ENCODE measurements around the gene GSC2.
A peak's percentile ranks its signal among the peaks of the same experiment; 100 is the strongest.

GSC2 gene

GRCh38 chr22:19121631-19122142 is 28.4 kb downstream of the GSC2 start:
- Histone ChIP-seq H3K9ac (ENCODE audit: low read length) (peak overlapping the region; percentile 99), H2BK15ac (replicated peaks; ENCODE audit: low read depth) (no peak overlapping the region), H3K18ac (ENCODE audit: low read length) (peak overlapping the region; percentile 93), H3K27me3 (ENCODE audit: insufficient read depth, low read length, poor library complexity) (no peaks in the 10 kb centered on the region), H3K36me3 (ENCODE audit: control insufficient read depth, insufficient read depth, low read length) (no peaks in the 10 kb centered on the region), H3K27ac (ENCODE audit: low read depth, low read length) (peak overlapping the region; percentile 71), H2AK5ac (ENCODE audit: low read length) (no peak overlapping the region), H3K56ac (ENCODE audit: low read length) (peak overlapping the region; percentile 100), H4K8ac (ENCODE audit: low read depth, low read length) (no peak overlapping the region), H4K5ac (ENCODE audit: low read length) (no peak overlapping the region), H3K4me2 (ENCODE audit: low read length) (peak overlapping the region; percentile 87), H3K79me1 (ENCODE audit: low read length) (peaks cover 35% of the 10 kb centered on the region), H3K23ac (ENCODE audit: low read length) (peak overlapping the region; percentile 97), H3K4ac (ENCODE audit: low read depth, low read length) (peak overlapping the region; percentile 20), H3K4me1 (ENCODE audit: control insufficient read depth, low read depth, low read length) (peaks cover 6% of the 10 kb centered on the region), H2BK120ac (ENCODE audit: low read depth, low read length) (no peak overlapping the region), H3K4me3 (ENCODE audit: low read length) (peak overlapping the region; percentile 95), H2BK5ac (ENCODE audit: low read length) (no peak overlapping the region), H3K79me2 (ENCODE audit: control insufficient read depth, insufficient read depth, low read length) (peaks cover 47% of the 10 kb centered on the region)
- WGBS (ENCODE audit: extremely low coverage, insufficient coverage, low lambda C conversion rate), result no CpG with 5 or more reads among the region's 47 CpGs
- peak; percentile 59 for DNase-seq

GRCh38 chr22:19120829-19121630 is 29.1 kb downstream of the GSC2 start:
- peak; percentile 88 for DNase-seq
- Histone ChIP-seq H2BK120ac (ENCODE audit: low read depth, low read length) (no peak overlapping the region), H3K36me3 (ENCODE audit: control insufficient read depth, insufficient read depth, low read length) (no peaks in the 10 kb centered on the region), H3K79me1 (ENCODE audit: low read length) (peaks cover 35% of the 10 kb centered on the region), H3K27me3 (ENCODE audit: insufficient read depth, low read length, poor library complexity) (no peaks in the 10 kb centered on the region), H3K4ac (ENCODE audit: low read depth, low read length) (no peak overlapping the region), H3K79me2 (ENCODE audit: control insufficient read depth, insufficient read depth, low read length) (peaks cover 53% of the 10 kb centered on the region), H2BK15ac (replicated peaks; ENCODE audit: low read depth) (no peak overlapping the region), H2AK5ac (ENCODE audit: low read length) (no peak overlapping the region), H2BK5ac (ENCODE audit: low read length) (no peak overlapping the region), H3K4me2 (ENCODE audit: low read length) (peak overlapping the region; percentile 87), H4K8ac (ENCODE audit: low read depth, low read length) (no peak overlapping the region), H3K4me1 (ENCODE audit: control insufficient read depth, low read depth, low read length) (peaks cover 6% of the 10 kb centered on the region), H3K27ac (ENCODE audit: low read depth, low read length) (no peak overlapping the region), H3K23ac (ENCODE audit: low read length) (no peak overlapping the region), H3K4me3 (ENCODE audit: low read length) (peak overlapping the region; percentile 95), H3K56ac (ENCODE audit: low read length) (peak overlapping the region; percentile 100), H3K18ac (ENCODE audit: low read length) (no peak overlapping the region), H3K9ac (ENCODE audit: low read length) (peak overlapping the region; percentile 99), H4K5ac (ENCODE audit: low read length) (no peak overlapping the region)
- no CpG with 5 or more reads among the region's 23 CpGs for WGBS (ENCODE audit: extremely low coverage, insufficient coverage, low lambda C conversion rate)

GRCh38 chr22:19119949-19120348 is 30.1 kb downstream of the GSC2 start:
- H3K4me1 ChIP-seq (ENCODE audit: control insufficient read depth, low read depth, low read length), result peaks cover 6% of the 10 kb centered on the region
- H3K23ac ChIP-seq (ENCODE audit: low read length), result peak overlapping the region; percentile 81
- H3K36me3 ChIP-seq (ENCODE audit: control insufficient read depth, insufficient read depth, low read length), result no peaks in the 10 kb centered on the region
- peaks cover 64% of the 10 kb centered on the region for H3K79me2 ChIP-seq (ENCODE audit: control insufficient read depth, insufficient read depth, low read length)
- H3K4me3 ChIP-seq (ENCODE audit: low read length), result no peak overlapping the region
- no peaks in the 10 kb centered on the region for H3K27me3 ChIP-seq (ENCODE audit: insufficient read depth, low read length, poor library complexity)
- no peak overlapping the region for H4K5ac ChIP-seq (ENCODE audit: low read length)
- H2BK5ac ChIP-seq (ENCODE audit: low read length), result no peak overlapping the region
- H3K9ac ChIP-seq (ENCODE audit: low read length), result peak overlapping the region; percentile 0
- H3K4me2 ChIP-seq (ENCODE audit: low read length), result no peak overlapping the region
- H2BK15ac ChIP-seq (replicated peaks; ENCODE audit: low read depth), result no peak overlapping the region
- H2AK5ac ChIP-seq (ENCODE audit: low read length), result no peak overlapping the region
- no CpG with 5 or more reads among the region's 8 CpGs for WGBS (ENCODE audit: extremely low coverage, insufficient coverage, low lambda C conversion rate)
- H4K8ac ChIP-seq (ENCODE audit: low read depth, low read length), result no peak overlapping the region
- H3K27ac ChIP-seq (ENCODE audit: low read depth, low read length), result no peak overlapping the region
- H3K56ac ChIP-seq (ENCODE audit: low read length), result no peak overlapping the region
- H3K79me1 ChIP-seq (ENCODE audit: low read length), result peaks cover 44% of the 10 kb centered on the region
- H3K4ac ChIP-seq (ENCODE audit: low read depth, low read length), result no peak overlapping the region
- no peak overlapping the region for H2BK120ac ChIP-seq (ENCODE audit: low read depth, low read length)
- no peak for DNase-seq
- H3K18ac ChIP-seq (ENCODE audit: low read length), result no peak overlapping the region

GRCh38 chr22:19118329-19118880 is 31.7 kb downstream of the GSC2 start:
- DNase-seq, result no peak
- H3K4ac ChIP-seq (ENCODE audit: low read depth, low read length), result no peak overlapping the region
- H3K4me1 ChIP-seq (ENCODE audit: control insufficient read depth, low read depth, low read length), result peaks cover 6% of the 10 kb centered on the region
- H3K4me2 ChIP-seq (ENCODE audit: low read length), result no peak overlapping the region
- H3K23ac ChIP-seq (ENCODE audit: low read length), result no peak overlapping the region
- no peak overlapping the region for H2BK15ac ChIP-seq (replicated peaks; ENCODE audit: low read depth)
- no peak overlapping the region for H3K56ac ChIP-seq (ENCODE audit: low read length)
- H3K18ac ChIP-seq (ENCODE audit: low read length), result no peak overlapping the region
- peaks cover 74% of the 10 kb centered on the region for H3K79me2 ChIP-seq (ENCODE audit: control insufficient read depth, insufficient read depth, low read length)
- H2AK5ac ChIP-seq (ENCODE audit: low read length), result no peak overlapping the region
- no peak overlapping the region for H4K8ac ChIP-seq (ENCODE audit: low read depth, low read length)
- H2BK5ac ChIP-seq (ENCODE audit: low read length), result no peak overlapping the region
- no peaks in the 10 kb centered on the region for H3K36me3 ChIP-seq (ENCODE audit: control insufficient read depth, insufficient read depth, low read length)
- H3K27me3 ChIP-seq (ENCODE audit: insufficient read depth, low read length, poor library complexity), result no peaks in the 10 kb centered on the region
- no peak overlapping the region for H3K9ac ChIP-seq (ENCODE audit: low read length)
- no peak overlapping the region for H3K27ac ChIP-seq (ENCODE audit: low read depth, low read length)
- no CpG with 5 or more reads among the region's 4 CpGs for WGBS (ENCODE audit: extremely low coverage, insufficient coverage, low lambda C conversion rate)
- H2BK120ac ChIP-seq (ENCODE audit: low read depth, low read length), result no peak overlapping the region
- H3K4me3 ChIP-seq (ENCODE audit: low read length), result no peak overlapping the region
- peaks cover 47% of the 10 kb centered on the region for H3K79me1 ChIP-seq (ENCODE audit: low read length)
- H4K5ac ChIP-seq (ENCODE audit: low read length), result no peak overlapping the region

- Histone ChIP-seq H2BK120ac (ENCODE audit: low read depth, low read length) (no peak overlapping the region), H3K27ac (ENCODE audit: low read depth, low read length) (no peak overlapping the region), H3K4ac (ENCODE audit: low read depth, low read length) (no peak overlapping the region), H3K4me3 (ENCODE audit: low read length) (no peak overlapping the region), H3K36me3 (ENCODE audit: control insufficient read depth, insufficient read depth, low read length) (no peaks in the 10 kb centered on the region), H3K27me3 (ENCODE audit: insufficient read depth, low read length, poor library complexity) (no peaks in the 10 kb centered on the region), H3K4me1 (ENCODE audit: control insufficient read depth, low read depth, low read length) (peaks cover 6% of the 10 kb centered on the region), H3K9ac (ENCODE audit: low read length) (no peak overlapping the region), H4K5ac (ENCODE audit: low read length) (no peak overlapping the region), H2AK5ac (ENCODE audit: low read length) (no peak overlapping the region), H2BK5ac (ENCODE audit: low read length) (no peak overlapping the region), H3K23ac (ENCODE audit: low read length) (no peak overlapping the region), H4K8ac (ENCODE audit: low read depth, low read length) (no peak overlapping the region), H3K79me1 (ENCODE audit: low read length) (peaks cover 50% of the 10 kb centered on the region), H2BK15ac (replicated peaks; ENCODE audit: low read depth) (no peak overlapping the region), H3K18ac (ENCODE audit: low read length) (no peak overlapping the region), H3K56ac (ENCODE audit: low read length) (no peak overlapping the region), H3K4me2 (ENCODE audit: low read length) (no peak overlapping the region), H3K79me2 (ENCODE audit: control insufficient read depth, insufficient read depth, low read length) (peaks cover 82% of the 10 kb centered on the region)
- DNase-seq, result no peak
- WGBS (ENCODE audit: extremely low coverage, insufficient coverage, low lambda C conversion rate), result no CpG with 5 or more reads among the region's 9 CpGs
Measured at GRCh38 chr22:19117111-19117512, 33.0 kb downstream of the GSC2 start.

Measured in mesendoderm (in vitro differentiated cells).